HG03342 (cell line): ENCODE measurements around the gene TBC1D17.
A peak's percentile ranks its signal among the peaks of the same experiment; 100 is the strongest.

Source experiments
- ATAC-seq: cut with Tn5 transposase; IDR thresholded peaks from one replicate; pipeline ENCODE4 v1.9.1; 2021; ENCODE audit warnings: mild to moderate bottlenecking, moderate library complexity; ENCODE audit not compliant: unreplicated experiment

TBC1D17 gene

GRCh38 chr19:49847731-49848696, 29.5 kb upstream of the TBC1D17 start:
- ATAC-seq = no peak

- no peak for ATAC-seq
These were observed 28.6 kb upstream of the TBC1D17 start for GRCh38 chr19:49848938-49849337.

GRCh38 chr19:49849433-49850220, 27.9 kb upstream of the TBC1D17 start:
- ATAC-seq = no peak

- ATAC-seq = no peak
These were observed 27.3 kb upstream of the TBC1D17 start for GRCh38 chr19:49850221-49850486.

GRCh38 chr19:49850487-49851342, 26.8 kb upstream of the TBC1D17 start, which contains the start of gene PTOV1:
Gene PTOV1, plus strand, starts transcription at chr19:49851159.
- peak; percentile 61 for ATAC-seq

GRCh38 chr19:49851456-49852259, 25.8 kb upstream of the TBC1D17 start:
- no peak for ATAC-seq

GRCh38 chr19:49852631-49853126, 24.8 kb upstream of the TBC1D17 start:
- ATAC-seq = no peak

GRCh38 chr19:49853852-49854377, 23.6 kb upstream of the TBC1D17 start:
- ATAC-seq = no peak

- ATAC-seq = no peak
These were observed 22.9 kb upstream of the TBC1D17 start for GRCh38 chr19:49854378-49855263.

- no peak for ATAC-seq
These were observed 22.2 kb upstream of the TBC1D17 start for GRCh38 chr19:49855277-49855675.

GRCh38 chr19:49855676-49856573, 21.6 kb upstream of the TBC1D17 start:
- ATAC-seq = no peak

GRCh38 chr19:49856574-49857021, 20.9 kb upstream of the TBC1D17 start:
- no peak for ATAC-seq

- no peak for ATAC-seq
These were observed 20.3 kb upstream of the TBC1D17 start for GRCh38 chr19:49857061-49857837.

- no peak for ATAC-seq
These were observed 19.7 kb upstream of the TBC1D17 start for GRCh38 chr19:49857838-49858087.

GRCh38 chr19:49858088-49858985, 19.2 kb upstream of the TBC1D17 start:
- ATAC-seq = no peak

- no peak for ATAC-seq
These were observed 17.7 kb upstream of the TBC1D17 start for GRCh38 chr19:49859682-49860335.
